Islet precursor cell (in vitro differentiated cells): Measurements from ENCODE around the gene TBX20.
A peak's percentile ranks its signal among the peaks of the same experiment; 100 is the strongest.
"Not testable (repeated sequence)": the region's sequence is repeated elsewhere in the genome, so short reads cannot be mapped to it uniquely, and the experiment has no call there.

Experiments used
- DNase-seq: peaks from one replicate; pipeline ENCODE4 v3.0.0-alpha.2; 2018

The TBX20 gene

GRCh38 chr7:35215063-35215462 is 38.8 kb downstream of the TBX20 start:
- DNase-seq, result not testable (repeated sequence)

GRCh38 chr7:35206924-35207323 is 47.0 kb downstream of the TBX20 start:
- not testable (repeated sequence) for DNase-seq

DNA sequence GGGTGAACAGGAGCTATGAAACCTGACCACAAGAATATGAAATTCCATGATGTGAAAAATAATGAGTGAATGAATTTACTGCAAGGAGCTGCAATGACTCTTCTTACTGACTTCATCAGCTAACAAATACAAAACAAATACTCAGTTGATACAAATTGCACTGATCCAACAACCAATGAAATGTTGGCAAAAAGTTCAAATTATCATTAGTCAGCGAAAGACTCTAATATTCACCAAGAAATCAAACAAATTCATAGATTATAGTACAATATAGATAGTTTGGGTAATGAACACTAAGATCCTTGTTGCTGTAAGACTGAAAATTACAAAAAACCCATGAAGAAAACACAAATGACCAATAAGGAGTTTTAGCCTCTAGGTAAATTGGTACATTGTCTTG is 49.0 kb downstream of the TBX20 start:
- not testable (repeated sequence) for DNase-seq

DNA sequence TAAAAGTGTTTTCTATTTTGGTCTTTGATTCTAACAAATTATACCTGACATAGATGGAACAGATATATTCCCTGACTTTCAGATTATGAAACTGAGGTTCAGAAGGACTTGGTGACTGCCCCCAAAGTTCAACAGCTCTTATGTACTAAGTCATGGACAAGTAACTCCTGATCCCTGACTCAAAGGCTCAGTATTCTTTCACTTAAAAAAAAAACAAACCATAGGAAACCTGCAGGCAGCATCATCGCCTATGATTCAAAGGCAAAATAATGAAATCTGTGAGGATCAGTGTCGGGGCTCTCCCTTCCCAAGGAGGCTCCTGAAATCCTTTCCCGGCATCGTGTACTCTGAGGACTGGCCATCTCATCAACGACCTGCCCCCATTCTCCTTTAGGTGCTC is 49.9 kb downstream of the TBX20 start:
- DNase-seq, result not testable (repeated sequence)

DNA sequence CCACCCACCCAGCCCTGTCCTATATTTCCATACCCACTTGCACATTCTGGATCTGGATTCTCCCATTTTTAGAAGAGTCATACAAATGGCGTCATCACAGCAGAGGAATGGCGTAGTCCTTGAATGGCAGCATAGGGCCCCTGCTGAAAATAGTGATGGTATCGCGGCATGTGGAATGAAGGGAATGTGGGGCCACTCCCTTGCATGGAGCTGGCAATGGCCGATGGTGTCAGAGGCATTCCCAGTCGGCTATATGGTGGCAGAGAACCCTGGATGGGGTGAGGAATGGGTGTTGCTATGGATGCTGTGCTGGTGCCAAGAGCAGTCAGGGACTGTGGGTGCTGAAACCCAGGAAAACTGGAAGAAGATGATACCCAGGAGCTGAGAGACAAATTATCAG is 51.5 kb downstream of the TBX20 start:
- DNase-seq, result peak; percentile 53

- not testable (repeated sequence) for DNase-seq
Measured at GRCh38 chr7:35200170-35200569, 53.7 kb downstream of the TBX20 start.

DNA sequence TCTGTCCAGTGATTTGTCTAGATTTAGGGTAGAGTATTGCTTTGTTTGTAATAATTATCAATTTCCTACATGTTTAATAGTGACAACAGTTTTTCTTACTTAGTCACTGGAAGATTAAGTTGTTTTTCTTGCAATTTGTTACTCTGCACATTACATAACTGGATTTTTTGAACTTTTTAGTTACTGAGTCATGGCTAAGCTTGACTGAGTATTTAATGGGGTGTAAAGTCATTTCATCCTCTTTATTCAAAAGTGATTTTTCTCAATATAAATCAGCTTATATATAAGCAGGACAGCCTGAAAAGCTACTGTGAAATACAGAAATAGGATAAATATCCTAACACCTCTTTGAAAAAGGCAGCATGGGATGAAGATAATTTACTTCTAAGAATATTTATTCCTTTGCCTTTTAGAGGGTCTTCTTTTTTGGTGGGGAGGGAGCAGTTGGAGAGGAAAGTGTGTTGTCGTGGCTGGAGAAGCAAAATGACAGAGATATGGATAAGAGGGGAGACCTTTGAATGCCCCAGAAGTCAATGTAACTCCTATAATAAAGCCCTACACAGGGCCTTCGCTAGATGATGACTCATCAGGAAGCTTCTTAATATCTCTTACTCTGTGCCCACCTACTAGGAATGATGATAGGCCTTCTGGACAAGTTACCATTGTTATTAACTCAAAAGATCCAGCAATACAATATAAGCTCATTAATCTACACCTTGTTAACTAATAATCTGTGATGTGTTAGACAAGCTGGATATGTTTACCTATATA is 55.3 kb downstream of the TBX20 start:
- not testable (repeated sequence) for DNase-seq

DNA sequence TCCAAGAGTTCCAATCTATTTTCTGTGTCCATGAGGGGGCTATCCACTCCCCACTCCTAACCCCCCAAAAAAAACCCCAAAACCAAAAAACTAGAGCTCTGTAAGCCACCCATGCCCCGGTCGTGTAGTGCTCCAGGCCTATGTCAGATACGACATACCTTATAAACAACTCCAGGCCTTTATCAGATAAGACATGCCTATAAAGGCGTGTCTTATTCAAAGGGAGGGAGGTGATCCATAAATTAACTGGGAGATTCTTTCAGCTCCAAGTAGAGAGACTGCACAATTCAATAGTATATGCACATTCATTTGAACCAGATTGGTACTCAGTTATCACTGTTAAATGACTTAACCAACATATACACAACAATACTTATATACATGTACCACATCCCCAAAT is 62.3 kb downstream of the TBX20 start:
- not testable (repeated sequence) for DNase-seq

GRCh38 chr7:35190146-35190773 is 63.6 kb downstream of the TBX20 start:
- DNase-seq, result not testable (repeated sequence)

GRCh38 chr7:35186751-35187150 is 67.1 kb downstream of the TBX20 start:
- peak; percentile 60 for DNase-seq

DNA sequence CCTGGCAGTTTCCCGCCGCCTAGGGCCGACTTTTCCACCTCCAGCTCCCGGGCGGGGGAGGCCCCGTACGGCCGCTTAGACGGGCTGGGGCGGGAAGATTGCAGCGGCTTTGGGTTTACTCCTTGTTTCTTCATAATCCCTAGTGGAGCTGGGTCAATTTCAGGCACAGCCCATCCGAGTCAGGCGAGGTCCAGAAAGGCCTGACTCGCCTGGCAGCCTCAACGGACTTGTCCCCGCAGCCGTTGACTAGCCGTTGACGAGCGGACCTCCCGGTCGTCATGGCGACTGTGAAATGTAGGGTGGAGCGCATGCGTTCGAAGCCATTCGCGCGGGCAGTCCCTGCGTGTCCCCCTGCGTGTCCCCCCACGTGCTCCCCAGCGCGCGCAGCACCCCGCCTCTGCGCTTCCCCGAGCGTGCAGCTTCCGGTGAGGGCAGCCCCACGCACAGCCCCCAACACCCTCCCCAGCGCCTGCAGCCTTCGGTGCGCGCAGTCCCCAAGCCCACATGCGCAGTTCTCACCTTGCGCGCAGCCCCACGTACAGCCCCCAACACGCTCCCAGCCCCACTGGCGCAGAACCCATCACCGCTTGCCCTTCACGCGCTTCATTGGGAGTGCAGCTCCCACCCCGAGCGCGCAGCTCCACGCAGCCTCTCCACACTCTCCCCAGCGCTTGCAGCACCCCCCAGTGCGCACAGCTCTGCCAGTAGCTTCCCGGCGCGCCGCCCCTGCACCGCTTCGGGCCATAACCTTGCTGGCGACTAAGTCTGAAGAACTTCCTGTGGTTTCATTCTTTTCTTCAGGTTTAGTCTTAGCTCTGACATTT is 67.8 kb downstream of the TBX20 start:
- DNase-seq, result peak; percentile 81

GRCh38 chr7:35185578-35185907 is 68.4 kb downstream of the TBX20 start:
- DNase-seq, result not testable (repeated sequence)

DNA sequence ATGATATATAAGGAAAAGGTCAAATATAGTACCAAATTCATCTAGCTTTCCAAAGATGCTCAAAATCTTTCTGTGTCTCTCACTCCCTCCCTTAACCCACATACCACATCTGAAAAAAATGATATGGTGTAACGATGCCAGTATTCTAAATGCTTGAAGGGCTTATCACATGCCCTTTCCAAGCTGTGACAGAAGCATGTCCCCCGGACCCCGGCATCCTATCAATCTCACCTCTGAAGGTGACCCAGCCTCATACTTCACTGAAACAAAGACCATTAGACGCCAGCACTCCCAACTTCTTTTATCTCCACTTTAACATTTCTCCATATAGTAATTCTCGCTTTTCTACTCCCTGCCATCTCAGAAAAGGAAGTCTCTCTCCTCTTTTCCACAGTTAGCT is 68.9 kb downstream of the TBX20 start:
- DNase-seq, result not testable (repeated sequence)

DNA sequence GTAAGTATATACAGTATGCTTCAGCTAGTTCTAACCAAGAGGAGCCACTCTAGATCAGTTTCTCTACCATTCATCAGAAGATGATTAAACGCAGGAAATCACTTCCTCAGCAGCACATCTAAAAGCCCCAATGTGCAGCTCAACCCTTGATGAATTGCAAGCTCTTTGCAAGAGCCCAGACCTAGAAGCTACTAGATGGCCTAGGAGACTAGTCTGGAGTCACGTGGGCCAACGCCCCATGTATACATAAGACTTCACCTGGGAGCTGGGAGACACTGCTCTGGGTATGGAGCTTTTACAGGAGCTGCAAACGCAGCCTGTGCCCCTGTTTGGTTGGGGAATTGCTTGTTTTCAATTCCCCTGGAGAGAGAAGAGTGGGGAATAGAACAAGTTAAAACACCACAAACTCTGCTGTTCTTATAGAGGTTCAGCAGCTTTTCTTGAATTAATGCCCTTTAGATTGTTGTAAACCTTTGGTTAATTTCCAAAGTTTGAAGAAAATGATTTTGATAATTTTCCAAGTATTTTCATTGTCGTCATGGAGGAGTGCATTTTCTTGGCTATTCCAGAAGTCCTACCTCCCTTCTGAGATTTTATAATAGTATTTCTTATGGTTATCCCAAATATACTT is 69.9 kb downstream of the TBX20 start:
- DNase-seq, result not testable (repeated sequence)

DNA sequence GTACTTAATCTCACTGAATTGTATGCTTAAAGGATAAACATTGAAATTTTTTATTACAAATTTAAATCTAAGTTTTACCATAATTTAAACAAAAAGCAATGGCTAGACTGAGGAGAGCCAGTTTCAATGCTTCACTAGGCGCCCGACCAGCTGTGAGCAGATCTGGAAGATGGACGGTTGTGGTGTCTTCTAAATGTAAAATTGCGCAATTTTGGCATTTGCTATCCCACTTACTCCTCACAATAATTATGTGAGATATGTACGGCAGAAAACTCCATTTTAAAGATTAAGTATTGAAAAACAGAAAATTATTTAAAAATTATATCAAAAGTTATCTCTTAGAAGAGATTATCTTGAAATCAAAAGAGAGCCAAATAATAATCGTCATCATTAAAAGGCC is 73.2 kb downstream of the TBX20 start:
- not testable (repeated sequence) for DNase-seq

DNA sequence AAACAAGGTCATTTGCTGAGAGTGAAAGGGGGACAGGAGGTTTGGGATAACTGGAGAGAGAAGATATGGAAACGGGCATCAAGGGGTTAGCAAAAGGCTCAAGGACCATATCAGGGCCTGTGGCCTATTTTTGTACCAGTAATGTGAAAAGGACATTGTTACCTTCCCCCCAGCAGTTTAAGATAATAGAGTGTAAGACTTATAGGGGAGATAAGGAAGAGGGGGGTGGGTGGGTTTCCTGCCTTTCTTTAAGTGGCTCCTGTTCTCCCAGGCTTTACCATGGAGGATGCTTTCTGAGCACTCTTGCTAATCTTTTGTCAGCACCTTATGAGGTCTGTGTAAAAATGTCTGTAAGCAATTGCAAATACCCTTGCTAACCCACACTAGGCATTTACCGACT is 80.7 kb downstream of the TBX20 start:
- DNase-seq, result peak; percentile 49

- not testable (repeated sequence) for DNase-seq
Measured at GRCh38 chr7:35172131-35172530, 81.8 kb downstream of the TBX20 start.

DNA sequence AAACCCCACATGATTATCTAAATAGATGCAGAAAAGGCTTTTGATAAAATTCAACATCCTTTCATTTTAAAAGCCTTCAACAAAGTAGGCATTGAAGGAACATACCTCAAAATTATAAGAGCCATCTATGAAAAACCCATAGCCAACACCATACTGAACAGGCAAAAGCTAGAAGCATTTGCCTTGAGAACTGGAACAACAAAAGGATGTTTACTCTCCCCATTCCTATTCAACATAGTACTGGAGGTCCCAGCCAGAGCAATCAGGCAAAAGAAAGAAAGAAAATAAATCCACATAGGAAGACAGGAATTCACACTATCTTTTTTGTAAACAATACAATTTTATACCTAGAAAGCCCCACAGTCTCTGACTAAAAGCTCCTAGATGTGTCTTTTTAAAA is 86.2 kb downstream of the TBX20 start:
- not testable (repeated sequence) for DNase-seq

DNA sequence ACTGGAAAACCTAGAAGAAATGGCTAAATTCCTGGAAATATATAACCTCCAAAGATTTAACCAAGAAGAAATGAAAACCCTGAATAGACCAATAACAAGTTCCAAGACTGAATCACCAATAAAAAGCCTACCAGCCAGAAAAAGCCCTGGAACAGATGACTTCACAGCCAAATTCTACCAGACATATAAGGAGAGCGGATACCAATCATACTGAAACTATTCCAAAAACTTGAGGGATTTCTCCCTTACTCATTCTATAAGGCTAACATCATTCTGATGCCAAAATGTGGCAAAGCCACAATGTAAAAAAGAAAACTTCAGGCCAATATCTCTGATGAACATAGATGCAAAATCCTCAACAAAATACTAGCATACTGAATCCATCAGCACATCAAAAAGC is 86.7 kb downstream of the TBX20 start:
- DNase-seq, result not testable (repeated sequence)

DNA sequence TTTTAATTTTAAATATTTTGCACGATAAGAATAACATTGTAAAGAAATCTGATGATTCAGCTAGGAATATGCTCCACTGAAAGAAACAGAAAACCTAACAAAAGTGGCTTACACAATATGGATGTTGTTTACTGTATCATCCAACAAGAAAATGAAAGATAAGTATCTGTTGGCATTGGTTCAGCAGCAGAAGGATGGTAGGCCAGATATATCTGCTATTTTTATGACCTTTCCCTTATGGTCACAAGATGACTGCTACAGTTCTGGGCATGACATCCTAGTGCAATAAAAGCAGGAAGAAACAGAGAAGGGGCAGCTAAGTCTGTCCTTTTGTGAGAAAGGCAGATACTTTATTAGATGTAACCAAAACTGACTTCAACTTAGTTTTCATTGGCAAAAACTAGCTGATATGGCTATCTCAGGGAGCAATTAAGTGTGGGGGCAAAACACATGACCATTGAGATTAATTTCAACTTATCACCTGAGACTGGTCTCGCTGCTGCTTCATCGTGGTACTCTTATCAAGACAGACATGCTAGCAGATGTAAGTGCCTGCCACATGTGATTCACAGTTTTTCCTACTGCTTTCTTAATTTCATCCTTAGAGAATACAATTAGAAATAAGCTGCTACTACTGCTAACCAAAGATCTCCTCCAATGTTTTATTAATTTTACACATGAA is 92.7 kb downstream of the TBX20 start:
- not testable (repeated sequence) for DNase-seq
